HG03378 (cell line): ENCODE measurements around the gene MALSU1.
"Not testable (repeated sequence)": the region's sequence is repeated elsewhere in the genome, so short reads cannot be mapped to it uniquely, and the experiment has no call there.

Experiments
- ATAC-seq: cut with Tn5 transposase; IDR thresholded peaks from one replicate; pipeline ENCODE4 v1.9.1; 2021; ENCODE audit warnings: mild to moderate bottlenecking, moderate library complexity; ENCODE audit not compliant: unreplicated experiment

MALSU1 gene

GRCh38 chr7:23285657-23286646 is 13.2 kb upstream of the MALSU1 start:
- no peak for ATAC-seq

DNA sequence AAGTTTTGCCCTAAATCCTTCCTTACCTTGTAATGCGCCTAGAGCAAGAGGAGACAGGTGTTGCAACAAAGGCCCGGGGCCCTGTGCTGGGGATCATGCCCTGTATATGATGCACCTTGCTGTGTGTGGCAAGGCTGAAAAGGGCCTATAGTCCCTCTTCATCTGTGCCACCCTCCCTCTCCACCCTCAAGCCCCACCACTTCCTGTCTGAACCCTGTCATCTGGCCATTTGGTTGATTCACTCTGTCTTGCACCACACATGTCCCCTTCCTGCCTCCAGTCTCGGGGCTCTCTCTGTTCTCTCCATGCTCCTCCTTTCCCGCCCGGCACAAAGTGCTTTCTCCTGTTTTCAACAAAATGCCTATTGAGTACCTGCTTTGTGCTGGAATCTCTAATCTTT is 11.5 kb upstream of the MALSU1 start:
- ATAC-seq, result no peak

- no peak for ATAC-seq
Measured at GRCh38 chr7:23290993-23291392, 8.1 kb upstream of the MALSU1 start.

GRCh38 chr7:23291957-23292560 is 7.1 kb upstream of the MALSU1 start:
- no peak for ATAC-seq

GRCh38 chr7:23292623-23293022 is 6.5 kb upstream of the MALSU1 start:
- no peak for ATAC-seq

DNA sequence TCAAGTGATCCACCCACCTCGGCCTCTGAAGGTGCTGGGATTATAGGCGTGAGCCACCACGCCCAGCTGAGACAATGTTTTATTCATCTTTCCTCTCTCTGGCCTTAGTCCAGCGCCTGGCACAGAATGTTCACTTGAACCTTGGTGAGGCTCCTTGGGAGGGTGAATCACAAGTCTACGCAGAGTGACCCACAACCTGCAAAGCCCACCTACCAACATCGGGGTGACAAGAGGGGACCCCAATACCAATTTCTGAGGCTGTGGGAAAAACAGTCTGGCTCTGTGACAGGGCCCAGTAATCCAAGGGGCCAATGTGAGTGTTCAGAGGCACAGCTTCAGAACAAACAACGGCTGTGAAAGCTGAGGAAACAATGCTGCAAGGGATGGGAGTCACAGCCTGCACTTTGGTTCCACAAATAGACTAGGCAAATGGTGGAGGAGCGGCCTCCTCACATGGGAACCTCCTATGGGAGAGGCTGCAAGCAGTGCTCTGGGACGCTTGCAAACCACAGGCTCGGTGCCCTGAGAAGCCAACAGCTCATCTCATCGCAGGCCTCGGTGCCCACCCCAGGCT is 5.6 kb upstream of the MALSU1 start:
- ATAC-seq, result no peak

- no peak for ATAC-seq
Measured at GRCh38 chr7:23294549-23295400, 4.4 kb upstream of the MALSU1 start.

DNA sequence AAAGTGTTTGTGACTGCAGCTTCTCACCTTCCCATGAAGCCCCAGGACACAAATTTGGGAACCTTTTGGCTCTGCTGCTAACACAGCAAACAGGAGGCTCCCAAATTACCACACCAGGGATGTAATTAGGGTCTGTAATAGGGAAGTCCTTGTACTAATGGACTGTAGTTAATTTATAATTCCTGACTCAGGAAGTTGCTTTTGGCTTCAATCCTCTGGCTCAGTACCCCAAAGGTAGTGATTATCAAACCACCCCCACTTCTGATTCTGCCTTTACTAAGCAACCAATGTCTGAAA is 3.8 kb upstream of the MALSU1 start:
- no peak for ATAC-seq

DNA sequence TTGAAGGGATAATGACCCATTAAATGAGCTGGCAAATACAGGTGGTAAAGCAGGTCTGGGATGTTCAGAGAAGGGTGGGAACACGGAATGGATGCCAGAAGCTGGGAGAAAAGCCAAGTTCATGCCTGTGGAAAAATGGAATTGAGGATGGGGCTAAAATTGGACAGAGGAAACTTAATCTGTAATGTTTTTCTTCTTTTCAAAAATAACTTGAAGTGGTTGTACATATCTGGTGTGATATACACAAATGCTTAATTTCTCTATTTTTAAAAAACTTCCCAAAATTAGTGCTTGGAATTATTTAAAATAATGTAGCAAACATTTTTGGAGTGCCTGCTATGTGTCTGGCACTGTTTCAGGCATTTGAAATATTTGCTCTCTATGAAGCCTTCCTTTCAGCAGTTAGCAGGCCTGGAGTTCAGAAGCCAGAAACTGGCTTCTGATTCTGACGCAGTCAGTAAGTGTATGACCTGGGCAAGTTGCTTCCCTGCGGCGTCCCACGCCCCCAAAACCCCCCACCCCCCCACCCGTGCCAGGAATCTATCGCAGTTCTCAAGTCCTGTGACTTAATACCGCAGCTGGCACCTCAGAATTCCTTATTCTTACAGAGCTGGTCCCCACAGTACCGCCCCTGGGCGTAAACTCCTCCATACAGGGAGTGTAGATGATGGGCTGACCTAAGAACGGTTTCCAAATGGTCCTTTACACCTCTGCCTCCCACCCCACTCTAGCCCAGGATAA is 828 bp upstream of the MALSU1 start:
- ATAC-seq, result no peak

DNA sequence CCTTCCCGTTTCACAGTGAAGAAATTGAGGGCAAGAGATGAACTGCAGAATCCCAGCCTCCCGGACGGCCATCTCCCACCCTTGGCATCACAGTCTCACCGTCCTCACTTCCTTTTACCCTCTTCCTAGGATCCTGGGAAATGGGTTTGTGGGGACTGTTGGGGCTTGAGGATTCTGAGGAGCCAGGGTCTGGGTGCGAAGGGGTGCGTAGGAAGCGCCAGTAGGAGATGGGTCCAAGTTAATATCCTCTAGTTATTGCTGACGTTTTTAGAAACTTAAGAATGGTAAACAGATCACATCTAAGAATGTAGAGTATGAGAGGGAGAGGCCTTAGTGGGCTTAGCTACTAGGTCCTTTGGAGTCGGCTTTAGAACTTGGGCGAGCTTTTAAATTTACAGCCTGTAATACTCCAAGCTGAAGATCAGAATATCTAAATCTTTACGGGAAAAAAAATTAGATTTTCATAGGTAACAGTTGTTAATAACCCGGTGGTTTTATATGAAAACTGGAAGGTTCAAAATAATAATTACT is 696 bp downstream of the MALSU1 start:
- no peak for ATAC-seq

DNA sequence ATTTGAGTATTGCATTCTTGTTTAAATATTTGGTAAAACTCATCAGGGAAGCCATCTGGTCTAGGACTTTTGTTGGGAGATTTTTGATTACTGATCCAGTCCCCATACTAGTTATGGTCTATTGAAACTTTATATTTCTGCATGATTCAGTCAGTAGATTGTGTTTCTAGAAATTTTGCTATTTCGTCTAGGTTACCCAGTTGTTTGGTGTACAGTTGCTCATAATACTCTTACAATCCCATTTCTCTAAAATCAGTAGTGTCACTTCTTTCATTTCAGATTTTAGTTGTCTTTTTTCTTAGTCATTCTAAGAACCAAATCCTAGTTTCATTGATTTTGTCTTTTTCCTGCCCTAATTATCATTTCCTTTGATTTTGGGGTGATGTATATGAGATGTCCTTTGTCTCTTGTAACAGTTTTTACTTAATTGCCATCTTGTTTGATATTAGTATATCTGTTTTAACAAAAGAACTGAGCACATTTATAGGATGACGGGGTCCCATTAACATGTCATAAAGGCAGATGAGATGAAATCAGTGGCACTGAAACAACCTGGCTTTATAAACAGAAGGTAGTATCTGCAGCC is 7.9 kb downstream of the MALSU1 start:
- no peak for ATAC-seq

DNA sequence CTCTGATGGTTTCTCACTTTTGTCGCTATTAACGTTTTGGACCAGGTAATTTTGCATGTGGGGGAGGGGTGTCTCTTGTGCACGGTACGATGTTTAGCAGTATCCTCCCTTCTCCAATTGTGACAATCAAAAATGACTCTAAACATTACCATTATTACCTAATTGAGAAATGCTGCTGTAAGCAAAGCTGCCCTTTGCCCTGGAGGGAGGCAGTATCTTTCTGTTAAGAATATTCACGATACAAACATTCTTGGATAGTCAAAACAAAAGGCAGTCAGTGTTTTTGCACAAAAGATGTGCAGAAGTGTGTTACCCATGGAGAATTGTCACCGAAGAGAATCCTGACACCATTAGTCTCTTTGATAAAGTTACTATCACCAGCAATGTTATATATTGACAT is 9.6 kb downstream of the MALSU1 start:
- ATAC-seq, result no peak

DNA sequence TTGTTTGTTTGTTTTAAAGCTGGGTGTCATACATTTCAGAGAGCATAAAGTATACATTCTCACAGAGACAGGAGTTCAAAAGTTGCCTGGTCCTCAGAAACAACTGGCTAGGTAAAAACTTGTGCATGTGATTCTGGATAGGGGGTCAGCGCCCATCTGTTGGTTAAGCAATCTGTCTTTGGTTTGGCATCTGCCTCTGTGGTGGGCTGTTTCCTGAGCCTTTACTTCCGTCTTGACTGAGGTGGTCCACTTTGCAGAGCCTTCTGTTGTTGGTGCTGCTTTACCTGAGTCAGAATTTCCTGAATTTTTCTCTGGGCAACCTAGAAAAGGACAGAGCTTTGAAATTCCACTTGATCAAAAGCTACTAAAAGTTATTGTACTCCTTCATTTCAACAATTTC is 13.0 kb downstream of the MALSU1 start:
- not testable (repeated sequence) for ATAC-seq

DNA sequence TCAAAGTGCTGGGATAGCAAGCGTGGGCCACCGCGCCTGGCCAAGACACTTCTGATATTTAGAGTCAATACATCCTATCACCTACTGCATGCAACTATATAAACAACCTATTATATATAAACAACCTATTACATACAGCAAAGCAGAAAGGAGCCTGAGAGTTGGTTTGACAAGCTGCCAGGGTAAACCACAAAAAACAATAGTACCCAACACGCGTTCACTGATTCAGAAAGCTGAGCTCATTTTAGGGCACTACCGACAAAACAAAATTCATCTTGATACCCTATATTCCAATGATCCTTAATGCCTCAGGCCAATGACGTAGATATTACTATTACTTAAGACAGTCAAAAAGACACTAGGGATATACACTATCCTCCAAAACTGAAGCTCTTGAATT is 16.2 kb downstream of the MALSU1 start:
- no peak for ATAC-seq

DNA sequence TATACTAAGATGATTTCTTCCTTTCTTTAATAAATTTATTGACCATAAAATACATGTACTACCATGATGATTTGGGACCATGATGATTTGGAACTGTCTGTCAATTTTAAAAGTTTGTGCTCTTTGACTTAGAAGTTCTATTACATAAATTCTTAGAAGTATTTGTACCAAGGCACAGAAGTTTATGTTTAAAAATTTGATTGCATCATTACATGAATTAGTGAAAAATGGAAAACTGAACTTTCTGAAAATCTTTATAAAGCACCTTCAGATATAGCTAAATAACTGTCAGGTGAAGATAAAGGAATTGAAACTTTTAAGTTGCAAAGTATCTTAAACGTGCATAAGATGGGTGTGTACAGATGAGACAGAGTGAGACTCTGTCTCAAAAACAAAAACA is 32.0 kb downstream of the MALSU1 start:
- no peak for ATAC-seq

- no peak for ATAC-seq
Measured at GRCh38 chr7:23332193-23332592, 33.1 kb downstream of the MALSU1 start.

GRCh38 chr7:23332910-23333612 is 33.9 kb downstream of the MALSU1 start:
- no peak for ATAC-seq

GRCh38 chr7:23333671-23334246 is 34.6 kb downstream of the MALSU1 start:
- no peak for ATAC-seq

- no peak for ATAC-seq
Measured at GRCh38 chr7:23334482-23335056, 35.4 kb downstream of the MALSU1 start.
